Left ventricle myocardium inferior (tissue), 1 donor: ENCODE results near the gene FST. TPM values are rescaled to one million over a fixed set of nuclear protein-coding genes. Genes with fewer than 3 reads are reported as not detected.

Experiments
- DNase-seq: peaks from one replicate; pipeline ENCODE4 v3.0.0-alpha.2; 2020
- H3K27ac ChIP-seq: fragments of 200-600 bp; replicated peaks from 2 replicates; pipeline ENCODE4 v1.8.0; 2021
- H3K27me3 ChIP-seq: fragments of 200-600 bp; 2 replicates; pipeline ENCODE4 v1.8.0; 2021; ENCODE audit warnings: low read depth
- H3K36me3 ChIP-seq: fragments of 200-600 bp; 2 replicates; pipeline ENCODE4 v1.8.0; 2021
- H3K4me1 ChIP-seq: fragments of 200-600 bp; 2 replicates; pipeline ENCODE4 v1.8.0; 2021
- H3K4me3 ChIP-seq: fragments of 200-600 bp; 2 replicates; pipeline ENCODE4 v1.8.0; 2021; ENCODE audit warnings: mild to moderate bottlenecking, moderate library complexity
- H3K9me3 ChIP-seq: fragments of 200-600 bp; replicated peaks from 2 replicates; pipeline ENCODE4 v1.8.0; 2021
- intact Hi-C: fragments of 100-400 bp; cut with micrococcal nuclease; formaldehyde crosslinking; loops from one replicate; pipeline ENCODE4 v1.11.0; 2022
- total RNA-seq: library from RNA; stranded (reverse); fragmentation: NEBNext Ultra II Directional; extraction: Animal tissue kit (Norgen Biotek cat#: 25700); gene quantifications from one replicate; pipeline ENCODE4 v1.2.1, GENCODE V29; 2021
- TF ChIP-seq, protein P1 (sequence below): fragments of 200-600 bp; IDR thresholded peaks from 2 replicates; pipeline ENCODE4 v1.8.0; 2021; ENCODE audit warnings: antibody characterized with exemption, mild to moderate bottlenecking, borderline replicate concordance
- donor health status: DM: no; HTN: yes; CAD: no; lungs with severe emphysema.

The FST gene
- total RNA-seq, 1 donor from 2014 or later = 2.0 TPM

GRCh38 chr5:53438079-53438478 lies 42.4 kb upstream of the FST start:
- intact Hi-C loops = no loop called here
- DNase-seq = no peak
- H3K9me3 ChIP-seq = no peaks in the 10 kb centered on the region
- TF ChIP-seq, protein P1, sequence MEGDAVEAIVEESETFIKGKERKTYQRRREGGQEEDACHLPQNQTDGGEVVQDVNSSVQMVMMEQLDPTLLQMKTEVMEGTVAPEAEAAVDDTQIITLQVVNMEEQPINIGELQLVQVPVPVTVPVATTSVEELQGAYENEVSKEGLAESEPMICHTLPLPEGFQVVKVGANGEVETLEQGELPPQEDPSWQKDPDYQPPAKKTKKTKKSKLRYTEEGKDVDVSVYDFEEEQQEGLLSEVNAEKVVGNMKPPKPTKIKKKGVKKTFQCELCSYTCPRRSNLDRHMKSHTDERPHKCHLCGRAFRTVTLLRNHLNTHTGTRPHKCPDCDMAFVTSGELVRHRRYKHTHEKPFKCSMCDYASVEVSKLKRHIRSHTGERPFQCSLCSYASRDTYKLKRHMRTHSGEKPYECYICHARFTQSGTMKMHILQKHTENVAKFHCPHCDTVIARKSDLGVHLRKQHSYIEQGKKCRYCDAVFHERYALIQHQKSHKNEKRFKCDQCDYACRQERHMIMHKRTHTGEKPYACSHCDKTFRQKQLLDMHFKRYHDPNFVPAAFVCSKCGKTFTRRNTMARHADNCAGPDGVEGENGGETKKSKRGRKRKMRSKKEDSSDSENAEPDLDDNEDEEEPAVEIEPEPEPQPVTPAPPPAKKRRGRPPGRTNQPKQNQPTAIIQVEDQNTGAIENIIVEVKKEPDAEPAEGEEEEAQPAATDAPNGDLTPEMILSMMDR = no peak
- H3K4me3 ChIP-seq = no peak overlapping the region
- H3K36me3 ChIP-seq = no peaks in the 10 kb centered on the region
- no peak overlapping the region for H3K27ac ChIP-seq
- H3K4me1 ChIP-seq = no peaks in the 10 kb centered on the region
- H3K27me3 ChIP-seq = no peaks in the 10 kb centered on the region

DNA sequence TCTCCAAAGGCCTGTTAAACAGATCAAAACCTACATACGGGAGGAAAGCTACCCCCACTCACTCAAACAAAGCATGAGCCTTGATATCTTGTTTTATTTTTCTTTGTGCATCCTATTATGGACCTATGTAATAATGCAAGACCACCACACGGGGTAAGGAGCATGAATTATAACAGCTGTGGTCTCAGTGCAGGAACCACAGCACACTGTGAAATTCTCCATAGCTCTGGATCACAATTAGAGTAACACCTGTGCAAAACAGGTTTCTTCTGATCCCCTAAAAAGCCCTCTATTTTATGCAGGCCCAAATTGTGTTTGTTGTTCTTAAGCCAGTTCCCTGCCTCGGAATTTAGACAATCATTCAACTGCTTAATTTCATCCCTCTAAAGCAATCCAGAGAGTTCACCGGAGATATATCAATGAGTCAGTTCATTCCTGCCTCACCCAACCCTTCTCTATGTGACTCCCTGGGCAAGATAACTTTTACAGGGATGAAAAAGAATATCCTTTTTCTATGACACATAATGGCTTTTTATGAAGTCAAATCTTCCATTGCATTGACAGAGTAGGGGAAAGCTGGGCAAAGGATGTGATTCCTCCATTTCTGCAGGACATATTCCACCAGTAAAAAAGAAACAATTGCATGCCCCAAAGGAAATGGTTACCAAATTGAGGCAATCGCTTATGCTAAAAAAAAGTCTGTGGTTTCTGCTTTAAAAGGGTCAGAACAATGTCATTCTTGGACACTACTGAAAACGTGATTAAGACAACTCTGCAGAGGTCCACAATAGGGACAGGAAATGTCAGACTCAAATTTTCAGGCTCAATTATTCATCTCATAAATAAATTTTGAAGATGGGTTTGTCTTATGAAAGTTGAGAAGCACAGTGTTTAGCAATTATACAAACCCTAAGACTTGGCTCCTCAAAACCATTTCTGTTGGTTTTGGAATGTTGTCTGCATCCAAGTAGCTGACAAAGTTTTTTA lies 41.6 kb upstream of the FST start:
- Histone ChIP-seq H3K9me3 (no peaks in the 10 kb centered on the region), H3K27ac (no peak overlapping the region), H3K36me3 (no peaks in the 10 kb centered on the region), H3K27me3 (peaks cover under 1% of the 10 kb centered on the region), H3K4me3 (no peak overlapping the region), H3K4me1 (no peaks in the 10 kb centered on the region)
- no peak for DNase-seq
- intact Hi-C loops = no loop called here
- TF ChIP-seq, protein P1 = no peak

GRCh38 chr5:53442961-53443360 lies 37.5 kb upstream of the FST start:
- H3K4me1 ChIP-seq = no peaks in the 10 kb centered on the region
- H3K9me3 ChIP-seq = no peaks in the 10 kb centered on the region
- TF ChIP-seq, protein P1 = no peak
- DNase-seq = no peak
- intact Hi-C loops = no loop called here
- peaks cover 6% of the 10 kb centered on the region for H3K27me3 ChIP-seq
- H3K36me3 ChIP-seq = no peaks in the 10 kb centered on the region
- H3K4me3 ChIP-seq = no peak overlapping the region
- H3K27ac ChIP-seq = no peak overlapping the region

- intact Hi-C loops = no loop called here
- Histone ChIP-seq H3K27me3 (peaks cover 8% of the 10 kb centered on the region), H3K9me3 (no peaks in the 10 kb centered on the region), H3K27ac (no peak overlapping the region), H3K4me1 (no peaks in the 10 kb centered on the region), H3K36me3 (no peaks in the 10 kb centered on the region), H3K4me3 (no peak overlapping the region)
- TF ChIP-seq, protein P1 = no peak
- DNase-seq = no peak
Observed at GRCh38 chr5:53445569-53445968, 34.9 kb upstream of the FST start.

DNA sequence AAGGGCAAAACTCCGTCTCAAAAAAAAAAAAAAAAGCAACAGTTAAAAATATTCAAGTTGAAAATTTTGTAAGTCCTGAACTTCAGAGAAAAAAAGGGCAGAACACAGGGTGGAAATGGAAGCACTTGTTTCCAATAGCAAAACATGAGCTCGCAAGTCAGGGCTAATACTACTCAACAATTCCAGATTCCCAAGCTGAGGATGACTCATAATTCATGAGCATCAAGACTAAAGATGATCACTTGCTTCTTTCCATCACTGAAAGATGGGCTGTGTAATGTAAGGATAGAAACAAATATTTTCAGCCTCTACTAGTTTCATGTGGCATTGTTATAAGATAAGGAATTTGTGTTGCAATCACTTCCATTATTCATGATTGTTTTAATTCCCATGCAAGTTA lies 33.5 kb upstream of the FST start:
- H3K4me3 ChIP-seq = no peak overlapping the region
- H3K27me3 ChIP-seq = peaks cover 10% of the 10 kb centered on the region
- H3K27ac ChIP-seq = no peak overlapping the region
- TF ChIP-seq, protein P1 = no peak
- no peaks in the 10 kb centered on the region for H3K4me1 ChIP-seq
- DNase-seq = no peak
- H3K36me3 ChIP-seq = no peaks in the 10 kb centered on the region
- H3K9me3 ChIP-seq = no peaks in the 10 kb centered on the region
- intact Hi-C loops = no loop called here
